ENCODE results near the gene UPK3A.
"Not testable (repeated sequence)": the region's sequence is repeated elsewhere in the genome, so short reads cannot be mapped to it uniquely, and the experiment has no call there.

UPK3A gene

DNA sequence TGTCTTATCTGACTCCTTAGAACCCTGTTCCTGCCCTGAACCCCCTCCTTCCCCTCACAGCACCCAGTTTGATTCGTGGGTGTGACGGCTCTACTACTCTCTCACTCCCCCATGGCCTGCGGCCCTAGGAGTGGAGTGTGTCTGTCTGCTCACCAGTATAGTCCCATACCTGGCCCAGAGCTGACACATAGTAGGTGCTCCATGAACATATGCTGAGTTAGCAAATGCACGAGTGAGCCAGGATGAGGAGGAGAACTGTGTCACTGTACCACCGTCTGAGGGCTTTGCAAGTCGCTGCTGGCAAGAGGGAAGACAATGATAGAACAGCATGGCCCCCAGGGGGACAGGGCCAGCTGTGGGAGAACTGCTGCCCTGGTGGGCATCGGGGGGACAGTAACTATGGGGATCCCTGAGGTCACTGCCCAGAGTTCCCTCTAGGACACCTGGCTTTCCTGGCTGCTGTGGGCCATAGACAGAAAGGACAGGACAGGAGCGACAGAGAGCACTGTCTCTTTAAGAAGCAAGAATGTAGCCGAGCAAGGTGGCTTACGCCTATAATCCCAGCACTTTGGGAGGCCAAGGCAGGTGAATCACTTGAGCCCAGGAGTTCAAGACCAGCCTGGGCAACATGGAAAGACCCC is 24.9 kb upstream of the UPK3A start:
- Histone ChIP-seq H3K4me1 (ENCODE audit: control insufficient read depth, insufficient read depth, low read length) (no peaks in the 10 kb centered on the region), H3K27me3 (ENCODE audit: control insufficient read depth, insufficient read depth, low read length) (peaks cover 12% of the 10 kb centered on the region; the same call in 1 of the 2 replicates), H3K36me3 (ENCODE audit: control insufficient read depth, insufficient read depth, low read length) (no peaks in the 10 kb centered on the region), H3K9ac (ENCODE audit: low read length) (no peak overlapping the region), H3K4me3 (ENCODE audit: low read depth, low read length) (no peak overlapping the region), H3K27ac (ENCODE audit: low read depth, low read length) (no peak overlapping the region), H3K9me3 (ENCODE audit: control insufficient read depth, insufficient read depth, low read depth, low read length) (peaks cover 3% of the 10 kb centered on the region; the same call in 1 of the 2 replicates)

DNA sequence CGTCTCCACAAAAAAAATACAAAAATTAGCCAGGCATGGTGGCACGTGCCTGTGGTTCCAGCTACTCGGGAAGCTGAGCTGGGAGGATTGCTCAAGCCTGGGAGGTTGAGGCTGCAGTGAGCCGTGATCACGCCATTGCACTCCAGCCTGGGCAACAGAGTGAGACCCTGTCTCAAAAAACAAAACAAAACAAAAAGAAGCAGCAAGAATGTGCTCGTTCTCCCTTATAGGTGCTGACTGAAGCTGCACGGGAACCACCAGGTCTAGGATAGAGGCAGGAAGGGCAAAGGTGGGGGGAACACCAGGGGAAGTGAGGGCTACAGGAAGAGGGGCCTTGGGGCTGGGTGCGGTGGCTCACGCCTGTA is 24.4 kb upstream of the UPK3A start:
- not testable (repeated sequence) for H3K9ac ChIP-seq (ENCODE audit: low read length); H3K9me3 ChIP-seq (ENCODE audit: control insufficient read depth, insufficient read depth, low read depth, low read length); H3K36me3 ChIP-seq (ENCODE audit: control insufficient read depth, insufficient read depth, low read length); H3K4me3 ChIP-seq (ENCODE audit: low read depth, low read length); H3K4me1 ChIP-seq (ENCODE audit: control insufficient read depth, insufficient read depth, low read length); H3K27ac ChIP-seq (ENCODE audit: low read depth, low read length)
- peaks cover 12% of the 10 kb centered on the region; the same call in 1 of the 2 replicates for H3K27me3 ChIP-seq (ENCODE audit: control insufficient read depth, insufficient read depth, low read length)

DNA sequence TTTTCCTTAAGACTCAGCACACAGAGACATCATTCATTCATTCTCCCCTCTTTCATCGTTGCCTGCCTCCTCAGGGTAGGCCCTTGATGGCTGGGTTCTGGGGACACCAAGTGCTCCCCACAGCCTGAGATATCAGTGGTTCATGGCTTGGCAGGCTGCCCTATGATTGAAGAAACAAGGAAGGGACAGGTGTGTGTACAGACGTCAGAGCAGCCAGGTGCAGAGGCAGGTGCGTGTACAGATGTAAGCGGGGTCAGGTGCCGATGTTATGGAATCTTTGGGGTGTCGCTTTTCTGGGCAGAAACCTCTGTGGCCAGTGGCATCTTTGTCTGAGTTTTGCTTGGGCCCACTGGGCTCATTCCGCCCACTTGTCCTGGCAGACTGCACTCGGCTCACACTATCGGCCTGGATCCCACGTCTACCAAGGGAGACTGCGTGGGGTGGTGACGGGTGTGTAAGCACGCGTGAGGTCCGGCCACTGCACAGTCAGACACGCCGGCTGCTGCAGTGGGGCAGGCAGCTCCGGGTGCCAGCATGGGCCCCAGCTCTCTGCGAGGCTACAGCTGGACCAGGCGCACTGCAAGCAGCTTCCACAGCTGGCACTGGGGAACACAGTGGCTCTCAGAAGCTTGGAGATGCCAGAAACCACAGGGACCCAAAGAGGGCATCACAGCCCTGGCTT is 23.2 kb upstream of the UPK3A start:
- no peak overlapping the region for H3K4me3 ChIP-seq (ENCODE audit: low read depth, low read length)
- H3K27me3 ChIP-seq (ENCODE audit: control insufficient read depth, insufficient read depth, low read length), result peaks cover 12% of the 10 kb centered on the region; the same call in 1 of the 2 replicates
- H3K9ac ChIP-seq (ENCODE audit: low read length), result no peak overlapping the region
- peaks cover 3% of the 10 kb centered on the region; the same call in 1 of the 2 replicates for H3K9me3 ChIP-seq (ENCODE audit: control insufficient read depth, insufficient read depth, low read depth, low read length)
- H3K36me3 ChIP-seq (ENCODE audit: control insufficient read depth, insufficient read depth, low read length), result no peaks in the 10 kb centered on the region
- H3K4me1 ChIP-seq (ENCODE audit: control insufficient read depth, insufficient read depth, low read length), result no peaks in the 10 kb centered on the region
- H3K27ac ChIP-seq (ENCODE audit: low read depth, low read length), result no peak overlapping the region

GRCh38 chr22:45262195-45262930 is 22.4 kb upstream of the UPK3A start:
- peaks cover under 1% of the 10 kb centered on the region; the same call in 1 of the 2 replicates for H3K9me3 ChIP-seq (ENCODE audit: control insufficient read depth, insufficient read depth, low read depth, low read length)
- H3K27ac ChIP-seq (ENCODE audit: low read depth, low read length), result no peak overlapping the region
- peaks cover 12% of the 10 kb centered on the region; the same call in 1 of the 2 replicates for H3K27me3 ChIP-seq (ENCODE audit: control insufficient read depth, insufficient read depth, low read length)
- H3K9ac ChIP-seq (ENCODE audit: low read length), result no peak overlapping the region
- H3K36me3 ChIP-seq (ENCODE audit: control insufficient read depth, insufficient read depth, low read length), result no peaks in the 10 kb centered on the region
- H3K4me1 ChIP-seq (ENCODE audit: control insufficient read depth, insufficient read depth, low read length), result no peaks in the 10 kb centered on the region
- no peak overlapping the region for H3K4me3 ChIP-seq (ENCODE audit: low read depth, low read length)

GRCh38 chr22:45262931-45263462 is 21.8 kb upstream of the UPK3A start:
- Histone ChIP-seq H3K36me3 (ENCODE audit: control insufficient read depth, insufficient read depth, low read length) (no peaks in the 10 kb centered on the region), H3K9ac (ENCODE audit: low read length) (no peak overlapping the region), H3K27me3 (ENCODE audit: control insufficient read depth, insufficient read depth, low read length) (peaks cover 12% of the 10 kb centered on the region; the same call in 1 of the 2 replicates), H3K4me1 (ENCODE audit: control insufficient read depth, insufficient read depth, low read length) (no peaks in the 10 kb centered on the region), H3K4me3 (ENCODE audit: low read depth, low read length) (no peak overlapping the region), H3K27ac (ENCODE audit: low read depth, low read length) (no peak overlapping the region), H3K9me3 (ENCODE audit: control insufficient read depth, insufficient read depth, low read depth, low read length) (no peaks in the 10 kb centered on the region)

DNA sequence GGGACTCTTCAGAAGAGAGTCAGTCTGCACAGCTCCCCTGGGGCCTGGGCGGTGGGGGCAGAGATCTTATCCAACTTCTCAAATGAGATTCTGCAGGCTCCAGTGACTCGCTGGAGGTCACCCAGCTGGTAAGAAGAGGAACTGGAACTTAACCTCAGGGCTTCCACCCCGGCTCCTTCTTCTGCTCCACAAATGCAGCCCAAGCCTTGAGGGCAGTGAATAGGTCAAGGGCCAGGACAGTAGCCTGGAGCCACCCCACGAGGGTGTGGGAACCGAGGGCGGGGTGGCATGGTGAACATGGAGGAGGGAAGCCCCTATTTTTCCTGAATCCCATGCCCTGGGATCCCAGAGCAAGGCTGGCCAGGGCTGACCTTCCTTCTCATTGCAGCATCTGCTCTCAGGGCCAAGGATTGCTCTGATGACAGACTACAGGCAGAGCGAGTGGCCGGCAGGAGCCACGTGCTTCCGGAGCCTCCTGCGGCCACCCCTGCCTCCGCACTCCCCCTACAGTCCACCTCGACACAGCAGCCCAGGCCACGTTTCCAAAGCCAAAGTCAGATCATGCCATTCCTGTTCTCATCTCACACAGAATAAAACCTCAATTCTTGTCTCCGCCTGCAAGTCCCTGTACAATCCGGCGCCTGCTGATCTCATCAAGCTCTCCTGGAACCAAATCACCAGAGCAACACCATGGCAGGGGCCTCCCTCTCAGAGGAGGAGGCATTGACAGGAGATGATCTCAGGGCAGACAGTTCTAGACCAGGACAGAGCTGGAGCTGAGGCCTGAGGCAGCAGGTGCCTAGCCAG is 21.1 kb upstream of the UPK3A start:
- Histone ChIP-seq H3K27ac (ENCODE audit: low read depth, low read length) (no peak overlapping the region), H3K27me3 (ENCODE audit: control insufficient read depth, insufficient read depth, low read length) (peaks cover 12% of the 10 kb centered on the region; the same call in 1 of the 2 replicates), H3K36me3 (ENCODE audit: control insufficient read depth, insufficient read depth, low read length) (no peaks in the 10 kb centered on the region), H3K9me3 (ENCODE audit: control insufficient read depth, insufficient read depth, low read depth, low read length) (no peaks in the 10 kb centered on the region), H3K4me1 (ENCODE audit: control insufficient read depth, insufficient read depth, low read length) (no peaks in the 10 kb centered on the region), H3K9ac (ENCODE audit: low read length) (no peak overlapping the region), H3K4me3 (ENCODE audit: low read depth, low read length) (no peak overlapping the region)

DNA sequence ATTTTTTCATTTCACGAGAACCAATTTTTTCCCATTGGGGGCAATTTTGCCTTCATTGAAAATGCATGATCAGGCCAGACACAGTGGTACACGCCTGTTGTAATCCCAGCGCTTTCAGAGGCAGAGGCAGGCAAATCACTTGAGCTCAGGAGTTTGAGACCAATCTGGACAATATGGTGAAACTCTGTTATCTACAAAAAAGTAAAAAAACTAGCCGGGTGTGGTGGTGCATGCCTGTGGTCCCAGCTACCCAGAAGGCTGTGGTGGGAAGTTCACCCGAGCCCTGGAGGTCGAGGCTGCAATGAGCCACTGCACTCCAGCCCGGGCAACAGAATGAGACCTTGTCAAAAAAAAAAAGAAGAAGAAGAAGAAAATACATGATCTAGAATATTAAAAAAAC is 19.2 kb upstream of the UPK3A start:
- Histone ChIP-seq H3K4me3 (ENCODE audit: low read depth, low read length) (no peak overlapping the region), H3K27ac (ENCODE audit: low read depth, low read length) (no peak overlapping the region), H3K27me3 (ENCODE audit: control insufficient read depth, insufficient read depth, low read length) (peaks cover 25% of the 10 kb centered on the region), H3K9ac (ENCODE audit: low read length) (no peak overlapping the region), H3K9me3 (ENCODE audit: control insufficient read depth, insufficient read depth, low read depth, low read length) (no peaks in the 10 kb centered on the region), H3K4me1 (ENCODE audit: control insufficient read depth, insufficient read depth, low read length) (peaks cover 13% of the 10 kb centered on the region), H3K36me3 (ENCODE audit: control insufficient read depth, insufficient read depth, low read length) (no peaks in the 10 kb centered on the region)

DNA sequence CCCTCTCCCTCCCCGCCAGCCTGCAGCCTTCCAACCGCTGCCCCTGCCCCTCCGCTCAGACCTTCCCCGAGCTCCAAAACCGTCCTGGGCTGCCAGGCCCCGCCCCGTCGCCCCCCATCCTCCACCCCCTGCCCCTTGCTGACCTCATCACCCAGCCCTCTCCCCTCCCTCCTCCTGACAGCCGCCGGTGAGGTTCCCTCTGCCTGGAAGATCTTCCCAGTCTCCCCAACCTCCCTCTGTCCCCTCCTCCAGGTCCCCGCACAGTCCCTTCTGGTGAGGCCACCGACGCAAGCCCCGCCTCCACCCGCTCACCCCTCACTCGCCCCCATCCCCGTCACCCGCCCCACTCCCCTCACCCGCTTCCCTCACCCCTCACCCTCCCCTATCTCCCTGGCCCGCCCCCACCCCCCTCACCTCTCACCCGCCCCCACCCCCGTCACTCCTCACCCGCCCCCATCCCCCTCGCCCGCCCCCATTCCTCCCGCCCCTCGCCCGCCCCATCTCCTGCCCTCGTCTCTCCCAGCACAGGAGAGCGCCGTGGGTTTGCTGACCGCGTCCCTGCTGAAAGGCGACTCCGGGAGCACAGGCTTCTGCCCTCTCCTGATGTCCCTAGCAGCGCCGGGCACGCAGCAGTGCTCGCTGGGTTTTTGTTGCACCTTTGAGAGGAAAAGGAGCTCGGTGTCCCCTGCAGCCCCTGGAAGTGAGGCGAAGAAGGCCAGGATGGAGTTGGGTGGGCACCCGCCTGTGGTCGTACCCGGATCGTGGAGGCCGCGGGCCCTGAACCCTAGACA is 16.4 kb upstream of the UPK3A start:
- H3K4me1 ChIP-seq (ENCODE audit: control insufficient read depth, insufficient read depth, low read length), result peaks cover 18% of the 10 kb centered on the region
- no peaks in the 10 kb centered on the region for H3K9me3 ChIP-seq (ENCODE audit: control insufficient read depth, insufficient read depth, low read depth, low read length)
- H3K27ac ChIP-seq (ENCODE audit: low read depth, low read length), result no peak overlapping the region; the same call in 1 of the 2 replicates
- no peaks in the 10 kb centered on the region for H3K36me3 ChIP-seq (ENCODE audit: control insufficient read depth, insufficient read depth, low read length)
- H3K27me3 ChIP-seq (ENCODE audit: control insufficient read depth, insufficient read depth, low read length), result peaks cover 21% of the 10 kb centered on the region
- H3K4me3 ChIP-seq (ENCODE audit: low read depth, low read length), result peak overlapping the region; percentile 75
- H3K9ac ChIP-seq (ENCODE audit: low read length), result peak overlapping the region; percentile 80

GRCh38 chr22:45268958-45269844 is 15.5 kb upstream of the UPK3A start:
- Histone ChIP-seq H3K4me3 (ENCODE audit: low read depth, low read length) (peak overlapping the region; percentile 81), H3K27me3 (ENCODE audit: control insufficient read depth, insufficient read depth, low read length) (peaks cover 18% of the 10 kb centered on the region), H3K9me3 (ENCODE audit: control insufficient read depth, insufficient read depth, low read depth, low read length) (no peaks in the 10 kb centered on the region), H3K9ac (ENCODE audit: low read length) (peak overlapping the region; percentile 80), H3K4me1 (ENCODE audit: control insufficient read depth, insufficient read depth, low read length) (peaks cover 18% of the 10 kb centered on the region), H3K27ac (ENCODE audit: low read depth, low read length) (no peak overlapping the region; the same call in 1 of the 2 replicates), H3K36me3 (ENCODE audit: control insufficient read depth, insufficient read depth, low read length) (no peaks in the 10 kb centered on the region)

Data from HUES6 (cell line).